ENCODE measurements around the gene GSK3B. TPM values are rescaled to one million over a fixed set of nuclear protein-coding genes. Genes with fewer than 3 reads are reported as not detected.

Gene GSK3B
- total and polyA plus RNA-seq, 12 donors: 7.5 to 57.1 (median 46.1) TPM

GRCh38 chr3:119808244-119808643, 286.0 kb downstream of the GSK3B start:
- Histone ChIP-seq H3K27me3 (peaks cover 0 to 11% (median 0%) of the 10 kb centered on the region in 7 donors), H3K27ac (no peak overlapping the region), H3K36me3 (no peaks in the 10 kb centered on the region), H3K4me1 (peaks cover 0 to 21% (median 9%) of the 10 kb centered on the region in 9 donors), H3K4me3 (no peak overlapping the region), H3K9me3 (no peaks in the 10 kb centered on the region)
- ATAC-seq (no peak), DNase-seq (no peak)
- intact Hi-C loops (cut with DNase I): no loop called here
- WGBS, 2 donors: 95 to 97% methylated on average over 4 of the region's 4 CpGs
- no peak for TF ChIP-seq CTCF (IDR thresholded peaks at IDR 0.05)

GRCh38 chr3:119800844-119801243, 293.4 kb downstream of the GSK3B start:
- Histone ChIP-seq H3K36me3 (no peaks in the 10 kb centered on the region), H3K27me3 (no peaks in the 10 kb centered on the region), H3K4me1 (no peaks in the 10 kb centered on the region), H3K4me3 (no peak overlapping the region), H3K9me3 (no peaks in the 10 kb centered on the region), H3K27ac (no peak overlapping the region)
- no peak for TF ChIP-seq CTCF (IDR thresholded peaks at IDR 0.05)
- DNase-seq (no peak), ATAC-seq (no peak)
- 80 to 91% methylated on average over 4 of the region's 4 CpGs for WGBS, 2 donors
- intact Hi-C loops (cut with DNase I): no loop called here

GRCh38 chr3:119796785-119797184, 297.5 kb downstream of the GSK3B start:
- no peaks in the 10 kb centered on the region for H3K9me3 ChIP-seq
- no peak for TF ChIP-seq CTCF (IDR thresholded peaks at IDR 0.05)
- WGBS, 2 donors: 73 to 87% methylated on average over 2 of the region's 2 CpGs
- no peaks in the 10 kb centered on the region for H3K27me3 ChIP-seq
- intact Hi-C loops (cut with DNase I): no loop called here
- H3K4me3 ChIP-seq: no peak overlapping the region
- H3K36me3 ChIP-seq: no peaks in the 10 kb centered on the region
- DNase-seq: no peak
- H3K4me1 ChIP-seq: peaks cover 0 to 4% (median 0%) of the 10 kb centered on the region in 9 donors
- H3K27ac ChIP-seq: no peak overlapping the region
- ATAC-seq: no peak

GRCh38 chr3:119796368-119796767, 297.9 kb downstream of the GSK3B start:
- intact Hi-C loops (cut with DNase I): no loop called here
- DNase-seq (no peak), ATAC-seq (no peak)
- Histone ChIP-seq H3K4me3 (no peak overlapping the region), H3K9me3 (no peaks in the 10 kb centered on the region), H3K27me3 (no peaks in the 10 kb centered on the region), H3K27ac (no peak overlapping the region), H3K36me3 (no peaks in the 10 kb centered on the region), H3K4me1 (peaks cover 0 to 4% (median 0%) of the 10 kb centered on the region in 9 donors)
- no peak for TF ChIP-seq CTCF (IDR thresholded peaks at IDR 0.05)
- WGBS, 2 donors: 98% methylated on average over 2 of the region's 2 CpGs

Measured in heart right ventricle (tissue), 16 donors.